GM23248 (cell line): Measurements from ENCODE around the gene BUB1B.

Experiments used
- EZH2 ChIP-seq: fragments of 200-600 bp; sonication (generic); IDR thresholded peaks from 2 replicates; pipeline ENCODE4 v1.6.1; 2018; ENCODE audit warnings: antibody characterized with exemption, mild to moderate bottlenecking; ENCODE audit not compliant: insufficient read depth, poor library complexity, severe bottlenecking
- EZH2phosphoT487 ChIP-seq: fragments of 200-600 bp; sonication (generic); IDR thresholded peaks from 2 replicates; pipeline ENCODE4 v1.6.1; 2018; ENCODE audit warnings: antibody characterized with exemption, moderate library complexity, mild to moderate bottlenecking, low read depth; ENCODE audit not compliant: insufficient read depth

DNA sequence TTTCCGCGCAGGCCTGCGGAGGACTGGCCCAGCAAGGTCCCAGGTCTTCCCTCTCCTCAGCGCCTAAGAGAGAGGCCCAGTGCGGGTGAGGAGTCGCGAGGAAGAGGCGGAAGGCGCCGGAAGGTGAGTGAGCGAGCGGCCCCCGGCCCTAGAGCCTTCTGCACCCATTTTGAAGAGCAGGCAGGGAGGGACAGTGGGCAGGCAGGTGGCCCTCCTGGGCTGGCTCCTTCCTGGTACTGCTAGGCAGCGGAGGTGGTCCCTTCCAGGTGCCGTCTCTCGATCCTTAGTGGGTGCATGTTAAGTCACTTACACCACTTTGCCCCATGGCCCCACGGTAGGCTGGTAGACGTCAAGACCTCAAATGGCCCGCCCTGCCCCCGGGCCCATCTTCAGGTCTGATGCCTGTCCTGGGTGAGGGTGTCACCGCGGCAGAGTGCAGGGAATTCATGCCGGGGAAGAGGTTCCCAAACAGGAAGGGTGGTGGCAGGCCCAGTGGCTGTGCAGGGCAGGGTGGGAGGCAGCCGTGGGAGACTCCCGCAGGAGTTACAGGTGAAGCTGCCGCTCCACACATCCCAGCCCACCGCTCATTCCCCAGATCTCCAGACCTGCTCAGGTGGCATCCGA, 92.4 kb downstream of the BUB1B start:
- TF ChIP-seq EZH2 (peak; percentile 86), EZH2phosphoT487 (no peak)
